SK-N-SH (cell line): ENCODE results near the gene MRPL27. TPM values are rescaled to one million over a fixed set of nuclear protein-coding genes. Genes with fewer than 3 reads are reported as not detected.
"Not testable (repeated sequence)": the region's sequence is repeated elsewhere in the genome, so short reads cannot be mapped to it uniquely, and the experiment has no call there.

Experiments used
- CTCF ChIA-PET: fragments of 300-600, 350-600 bp; formaldehyde crosslinking; extraction: SDS; loops from one replicate; lab custom pipeline; 2021; lab: Yijun Ruan, JAX
- POLR2A ChIA-PET: fragments of 350-600 bp; sonication (Branson Sonifier 250); formaldehyde crosslinking; extraction: SDS; loops from one replicate; lab custom pipeline; 2020; ENCODE audit warnings: antibody characterized with exemption, inconsistent platforms; lab: Yijun Ruan, JAX
- DNase-seq: peaks from one replicate; pipeline ENCODE4 v3.0.0; 2012
- H2AFZ ChIP-seq: fragments of 200-600 bp; sonication (generic); 2 replicates; pipeline ENCODE4 v1.8.1; 2016; ENCODE audit warnings: antibody characterized with exemption, mild to moderate bottlenecking, low read depth
- H3F3A ChIP-seq: fragments of 200-600 bp; sonication (generic); replicated peaks from 2 replicates; pipeline ENCODE3; 2016; ENCODE audit warnings: antibody characterized with exemption, mild to moderate bottlenecking; ENCODE audit not compliant: insufficient read depth
- H3K27ac ChIP-seq, 2 experiments: fragments of 200-500 bp in 1 of 2; fragments of 200-600 bp in 1 of 2; sonication (Bioruptor generic) in 1 of 2; sonication (generic), shearing (Covaris generic) in 1 of 2; 2 replicates each; pipeline versions ENCODE4 v1.5.1 to v1.6.1; 2014 to 2016; ENCODE audit warnings: low read depth in 2 of 2, inconsistent platforms in 1 of 2, low read length in 1 of 2, mild to moderate bottlenecking in 1 of 2, mixed read lengths in 1 of 2
- H3K27me3 ChIP-seq: fragments of 200-600 bp; sonication (generic), shearing (Covaris generic); 2 replicates; pipeline ENCODE4 v1.6.1; 2016; ENCODE audit warnings: mixed run types; ENCODE audit not compliant: insufficient read depth
- H3K36me3 ChIP-seq, 2 experiments: fragments of 200-500 bp in 1 of 2; fragments of 200-600 bp in 1 of 2; sonication (Bioruptor generic) in 1 of 2; sonication (generic) in 1 of 2; replicated peaks in 1 of 2; 2 replicates each; pipeline versions ENCODE3 to v1.5.1; 2014 to 2016; ENCODE audit warnings: low read length in 1 of 2, mild to moderate bottlenecking in 1 of 2; ENCODE audit not compliant: insufficient read depth in 2 of 2, control insufficient read depth in 1 of 2
- H3K4me1 ChIP-seq, 2 experiments: fragments of 200-500 bp in 1 of 2; fragments of 200-600 bp in 1 of 2; sonication (Bioruptor generic) in 1 of 2; sonication (generic), shearing (Covaris generic) in 1 of 2; 2 replicates each; pipeline versions ENCODE4 v1.5.1 to v1.6.1; 2014 to 2016; ENCODE audit warnings: low read depth in 1 of 2, low read length in 1 of 2, mixed run types in 1 of 2; ENCODE audit not compliant: insufficient read depth in 2 of 2, control insufficient read depth in 1 of 2
- H3K4me2 ChIP-seq: fragments of 200-600 bp; sonication (generic), shearing (Covaris generic); 2 replicates; pipeline ENCODE4 v1.6.1; 2017; ENCODE audit warnings: mixed run types
- H3K4me3 ChIP-seq, 2 experiments: fragments of 200-500 bp in 1 of 2; fragments of 200-600 bp in 1 of 2; sonication (Bioruptor generic) in 1 of 2; sonication (generic), shearing (Covaris generic) in 1 of 2; 2 replicates each; pipeline versions ENCODE4 v1.5.1 to v1.8.1; 2014 to 2016; ENCODE audit warnings: low read depth in 2 of 2, inconsistent platforms in 1 of 2, low read length in 1 of 2, mild to moderate bottlenecking in 1 of 2, mixed read lengths in 1 of 2, moderate library complexity in 1 of 2
- H3K79me2 ChIP-seq: fragments of 200-600 bp; sonication (generic); 2 replicates; pipeline ENCODE4 v1.8.1; 2017; ENCODE audit warnings: mild to moderate bottlenecking; ENCODE audit not compliant: insufficient read depth
- H3K9ac ChIP-seq: fragments of 200-600 bp; sonication (generic); 2 replicates; pipeline ENCODE4 v1.6.1; 2017; ENCODE audit warnings: mixed run types
- H3K9me2 ChIP-seq: fragments of 200-600 bp; sonication (generic); 2 replicates; pipeline ENCODE4 v1.6.1; 2017; ENCODE audit warnings: mixed run types
- H3K9me3 ChIP-seq: fragments of 200-600 bp; sonication (generic); 2 replicates; pipeline ENCODE4 v1.6.1; 2017; ENCODE audit warnings: mixed run types, mild to moderate bottlenecking, moderate library complexity
- H4K20me1 ChIP-seq: fragments of 200-600 bp; sonication (generic); 2 replicates; pipeline ENCODE4 v1.6.1; 2017; ENCODE audit warnings: mild to moderate bottlenecking, mixed run types; ENCODE audit not compliant: insufficient read depth
- FOSL2 ChIP-seq: IDR thresholded peaks from 2 replicates; pipeline ENCODE4 v1.4.0; 2012; ENCODE audit warnings: low read depth, mild to moderate bottlenecking, moderate library complexity, borderline replicate concordance
- FOXM1 ChIP-seq: IDR thresholded peaks from 2 replicates; pipeline ENCODE4 v1.4.0; 2012; ENCODE audit warnings: low read depth, mild to moderate bottlenecking
- GATA2 ChIP-seq: sonication (generic); formaldehyde crosslinking; IDR thresholded peaks from 2 replicates; pipeline ENCODE4 v1.5.0; 2020; ENCODE audit warnings: mild to moderate bottlenecking, missing genetic modification reagents
- NFIC ChIP-seq: IDR thresholded peaks from 2 replicates; pipeline ENCODE4 v1.4.0; 2012; ENCODE audit warnings: borderline replicate concordance
- RAD21 ChIP-seq: IDR thresholded peaks from 2 replicates; pipeline ENCODE4 v1.6.1; 2012; ENCODE audit warnings: mild to moderate bottlenecking, low read length
- RCOR1 ChIP-seq: fragments of 150-350 bp; IDR thresholded peaks from 2 replicates; pipeline ENCODE4 v1.6.1; 2017; ENCODE audit warnings: antibody characterized with exemption, low read length
- RFX5 ChIP-seq: IDR thresholded peaks from 2 replicates; pipeline ENCODE4 v1.6.1; 2012; ENCODE audit warnings: mild to moderate bottlenecking, improper control_type of control experiment, low read length
- TAF1 ChIP-seq: IDR thresholded peaks from 2 replicates; pipeline ENCODE4 v1.6.1; 2012; ENCODE audit warnings: low read depth, mild to moderate bottlenecking, low read length, moderate library complexity, borderline replicate concordance
- WGBS: methylation state at CpG from one replicate; pipeline ENCODE4 v1.1.6; 2017; ENCODE audit warnings: low lambda C conversion rate; 5-methylcytosine and 5-hydroxymethylcytosine counted together
- polyA plus RNA-seq, 3 experiments: library from polyadenylated mRNA; depleted of rRNA; stranded (reverse); fragments of >200 nt; gene quantifications; 2 replicates each; pipeline ENCODE4 v1.2.3, GENCODE V29; 2012
- TF ChIP-seq, protein P1 (sequence below): fragments of 200-600 bp; sonication (generic); IDR thresholded peaks from 2 replicates; pipeline ENCODE4 v1.6.1; 2017; ENCODE audit warnings: antibody characterized with exemption, mild to moderate bottlenecking, moderate library complexity
- TF ChIP-seq, protein P2 (sequence below): IDR thresholded peaks from 2 replicates; pipeline ENCODE4 v1.4.0; 2012; ENCODE audit warnings: low read depth, borderline replicate concordance
- TF ChIP-seq, protein P3 (sequence below): IDR thresholded peaks from 2 replicates; pipeline ENCODE4; 2012

The MRPL27 gene
- polyA plus RNA-seq, 1 of the 3 experiments (the other 2 are of a cell fraction), result 266 TPM

DNA sequence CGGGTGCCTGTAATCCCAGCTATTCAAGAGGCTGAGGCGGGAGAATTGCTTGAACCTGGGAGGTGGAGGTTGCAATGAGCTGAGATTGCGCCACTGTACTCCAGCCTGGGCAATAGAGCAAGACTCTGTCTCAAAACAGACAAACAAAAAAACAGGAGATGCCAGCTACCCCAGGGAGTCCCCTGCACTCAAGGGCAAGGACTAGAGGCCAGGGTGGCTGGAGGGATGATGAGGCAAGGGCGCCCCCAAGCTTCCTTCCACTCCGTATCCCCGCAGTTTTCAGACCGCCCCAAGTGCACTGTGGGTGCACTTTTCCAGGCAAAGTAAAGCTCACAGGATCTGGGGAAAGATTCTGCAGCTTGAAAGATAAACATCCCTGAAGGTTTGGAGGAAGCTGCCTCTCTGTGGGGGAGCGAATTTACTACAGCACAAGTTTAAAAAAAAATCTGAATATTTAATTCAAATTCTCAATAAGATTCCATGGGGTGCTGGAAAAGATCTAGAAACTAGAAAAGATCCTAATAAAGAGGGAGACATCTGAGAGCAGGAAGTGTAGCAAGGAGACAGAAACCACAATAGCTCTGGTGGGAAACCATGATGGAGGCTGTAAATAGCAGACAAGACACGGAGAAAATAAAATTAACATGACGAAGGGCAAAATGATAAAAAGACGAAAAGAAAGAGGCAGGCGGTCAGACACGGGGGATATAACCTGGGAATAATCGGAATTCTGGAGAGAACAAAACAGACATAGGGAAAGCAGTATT lies 39.5 kb downstream of the MRPL27 start:
- TF ChIP-seq, protein P1, sequence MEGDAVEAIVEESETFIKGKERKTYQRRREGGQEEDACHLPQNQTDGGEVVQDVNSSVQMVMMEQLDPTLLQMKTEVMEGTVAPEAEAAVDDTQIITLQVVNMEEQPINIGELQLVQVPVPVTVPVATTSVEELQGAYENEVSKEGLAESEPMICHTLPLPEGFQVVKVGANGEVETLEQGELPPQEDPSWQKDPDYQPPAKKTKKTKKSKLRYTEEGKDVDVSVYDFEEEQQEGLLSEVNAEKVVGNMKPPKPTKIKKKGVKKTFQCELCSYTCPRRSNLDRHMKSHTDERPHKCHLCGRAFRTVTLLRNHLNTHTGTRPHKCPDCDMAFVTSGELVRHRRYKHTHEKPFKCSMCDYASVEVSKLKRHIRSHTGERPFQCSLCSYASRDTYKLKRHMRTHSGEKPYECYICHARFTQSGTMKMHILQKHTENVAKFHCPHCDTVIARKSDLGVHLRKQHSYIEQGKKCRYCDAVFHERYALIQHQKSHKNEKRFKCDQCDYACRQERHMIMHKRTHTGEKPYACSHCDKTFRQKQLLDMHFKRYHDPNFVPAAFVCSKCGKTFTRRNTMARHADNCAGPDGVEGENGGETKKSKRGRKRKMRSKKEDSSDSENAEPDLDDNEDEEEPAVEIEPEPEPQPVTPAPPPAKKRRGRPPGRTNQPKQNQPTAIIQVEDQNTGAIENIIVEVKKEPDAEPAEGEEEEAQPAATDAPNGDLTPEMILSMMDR, result peak; percentile 25; the same call in 1 of the 2 replicates
- peak; percentile 35 for TF ChIP-seq RAD21
- CTCF ChIA-PET, result interaction anchor here (0.9 to 2.1 kb wide), 5 partner anchors 8 to 133 kb away, joined by 3 to 6 read pairs (median 4); no protein-coding TSS in a partner anchor

DNA sequence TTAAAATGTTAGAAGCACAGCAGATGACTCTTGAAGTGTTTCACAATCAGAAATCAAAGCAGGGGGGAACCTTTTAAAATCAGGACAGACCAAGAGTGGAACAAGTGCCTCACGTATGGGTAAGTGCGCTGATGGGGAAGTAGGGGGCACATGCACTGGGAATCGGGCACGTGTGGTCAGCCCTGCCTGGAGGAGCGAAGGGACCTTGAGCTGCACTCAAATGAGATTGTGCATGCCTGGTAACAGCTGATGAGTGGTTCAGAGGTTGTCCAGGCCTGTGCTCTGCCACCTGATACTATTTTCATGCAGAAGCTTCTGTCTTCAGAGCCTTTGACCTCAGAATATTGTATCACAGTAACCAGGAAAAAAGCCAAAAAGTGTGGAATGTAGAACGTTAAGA lies 40.8 kb downstream of the MRPL27 start:
- Histone ChIP-seq H3K27ac (no peak overlapping the region), H4K20me1 (no peaks in the 10 kb centered on the region), H3K4me2 (0 out of 2 replicates have a peak overlapping the region, but pooled peaks have one; percentile 25), H3K27me3 (no peaks in the 10 kb centered on the region), H3F3A (peaks cover 11% of the 10 kb centered on the region), H3K79me2 (no peaks in the 10 kb centered on the region), H3K9me3 (no peaks in the 10 kb centered on the region), H3K9ac (no peak overlapping the region), H3K9me2 (no peaks in the 10 kb centered on the region), H3K4me3 (no peak overlapping the region), H3K4me1 (peaks cover 0 to 14% of the 10 kb centered on the region in 2 experiments; a peak in 3 of 4 replicates), H2AFZ (no peak overlapping the region), H3K36me3 (no peaks in the 10 kb centered on the region)
- CTCF ChIA-PET, result interaction anchor here (0.8 to 2.1 kb wide), 7 partner anchors 8 to 172 kb away, joined by 3 to 7 read pairs (median 3); partner anchors contain the start of gene LRRC59
- TF ChIP-seq RFX5, result peak; percentile 43; the same call in 1 of the 2 replicates
- TF ChIP-seq FOXM1, result no peak
- no peak for TF ChIP-seq NFIC
- POLR2A ChIA-PET, result no interaction called here
- 77% methylated on average over 6 of the region's 6 CpGs for WGBS
- DNase-seq, result no peak

More for the DNA sequence above, 39.5 kb downstream of the MRPL27 start:
- Histone ChIP-seq H2AFZ (0 out of 2 replicates have a peak overlapping the region, but pooled peaks have one; percentile 32), H3F3A (peaks cover 11% of the 10 kb centered on the region), H3K4me1 (peaks cover 0 to 14% of the 10 kb centered on the region in 2 experiments; a peak in 3 of 4 replicates)
- H3K9me2 ChIP-seq, POLR2A ChIA-PET, H3K79me2 ChIP-seq, H3K4me2 ChIP-seq, H3K9ac ChIP-seq, H4K20me1 ChIP-seq, DNase-seq, H3K36me3 ChIP-seq, H3K27ac ChIP-seq, H3K4me3 ChIP-seq, H3K27me3 ChIP-seq, H3K9me3 ChIP-seq: not testable (repeated sequence)
- WGBS, result 77% methylated on average over 14 of the region's 14 CpGs

DNA sequence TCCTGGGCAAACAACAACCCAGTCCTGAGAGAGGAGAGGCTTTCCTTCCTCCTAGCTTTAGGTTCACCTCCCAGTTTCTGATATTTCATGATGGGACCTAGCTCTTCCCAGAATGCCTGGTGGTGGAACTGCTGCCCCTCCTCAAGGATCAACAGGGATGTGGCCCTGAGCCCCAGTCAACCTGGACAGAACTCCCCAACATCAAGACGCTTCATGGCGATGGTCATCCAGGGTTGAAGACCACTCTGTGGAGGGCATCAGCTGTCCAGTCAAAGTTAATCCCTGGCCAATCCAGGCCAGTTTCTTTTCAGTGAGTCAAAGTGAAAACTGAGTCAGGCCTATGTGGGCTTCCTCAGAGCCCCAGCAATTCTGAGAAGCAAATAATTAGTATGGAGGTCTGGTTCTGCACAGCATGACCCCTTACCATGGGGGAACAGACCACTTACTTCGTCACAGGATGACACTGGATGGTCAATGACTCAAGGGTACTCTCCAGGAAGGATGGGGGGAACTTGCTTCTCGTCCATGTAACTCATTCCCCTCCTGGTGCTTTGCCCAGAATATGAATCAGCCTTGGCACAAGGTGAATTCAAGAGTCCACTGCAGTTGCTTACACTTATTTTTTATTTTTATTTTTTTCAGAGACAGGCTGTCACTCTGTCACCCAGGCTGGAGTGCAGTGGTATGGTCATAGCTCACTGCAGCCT lies 41.7 kb downstream of the MRPL27 start:
- Histone ChIP-seq H3K4me3 (no peak overlapping the region), H3K9me3 (no peaks in the 10 kb centered on the region), H4K20me1 (no peaks in the 10 kb centered on the region), H3K36me3 (no peaks in the 10 kb centered on the region), H3K27me3 (no peaks in the 10 kb centered on the region), H3K4me2 (peak overlapping the region; percentile 25; the same call in 1 of the 2 replicates), H3K79me2 (no peaks in the 10 kb centered on the region), H2AFZ (no peak overlapping the region), H3K9ac (no peak overlapping the region), H3K9me2 (no peaks in the 10 kb centered on the region), H3K4me1 (peaks cover 0 to 14% of the 10 kb centered on the region in 2 experiments; a peak in 3 of 4 replicates), H3K27ac (peak overlapping the region in 1 of 2 experiments; percentile 46; a peak in 2 of 4 replicates), H3F3A (peaks cover 11% of the 10 kb centered on the region)
- 53% methylated on average over 4 of the region's 4 CpGs for WGBS
- ChIA-PET POLR2A (no interaction called here), CTCF (interaction anchor here (0.6 to 1.9 kb wide), 7 partner anchors 8 to 237 kb away, joined by 3 to 7 read pairs (median 3); partner anchors contain the start of gene LRRC59)
- DNase-seq, result no peak
- no peak for TF ChIP-seq RCOR1
- no peak for TF ChIP-seq TAF1
- peak; percentile 96 for TF ChIP-seq NFIC
- peak; percentile 91 for TF ChIP-seq FOSL2
- TF ChIP-seq GATA2 (CRISPR knock-in tag), result no peak
- TF ChIP-seq, protein P2, sequence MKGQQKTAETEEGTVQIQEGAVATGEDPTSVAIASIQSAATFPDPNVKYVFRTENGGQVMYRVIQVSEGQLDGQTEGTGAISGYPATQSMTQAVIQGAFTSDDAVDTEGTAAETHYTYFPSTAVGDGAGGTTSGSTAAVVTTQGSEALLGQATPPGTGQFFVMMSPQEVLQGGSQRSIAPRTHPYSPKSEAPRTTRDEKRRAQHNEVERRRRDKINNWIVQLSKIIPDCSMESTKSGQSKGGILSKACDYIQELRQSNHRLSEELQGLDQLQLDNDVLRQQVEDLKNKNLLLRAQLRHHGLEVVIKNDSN, result no peak
- TF ChIP-seq, protein P3, sequence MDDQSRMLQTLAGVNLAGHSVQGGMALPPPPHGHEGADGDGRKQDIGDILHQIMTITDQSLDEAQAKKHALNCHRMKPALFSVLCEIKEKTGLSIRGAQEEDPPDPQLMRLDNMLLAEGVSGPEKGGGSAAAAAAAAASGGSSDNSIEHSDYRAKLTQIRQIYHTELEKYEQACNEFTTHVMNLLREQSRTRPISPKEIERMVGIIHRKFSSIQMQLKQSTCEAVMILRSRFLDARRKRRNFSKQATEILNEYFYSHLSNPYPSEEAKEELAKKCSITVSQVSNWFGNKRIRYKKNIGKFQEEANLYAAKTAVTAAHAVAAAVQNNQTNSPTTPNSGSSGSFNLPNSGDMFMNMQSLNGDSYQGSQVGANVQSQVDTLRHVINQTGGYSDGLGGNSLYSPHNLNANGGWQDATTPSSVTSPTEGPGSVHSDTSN, result peak; percentile 72
